Thyroid gland (tissue), 4 donors: ENCODE measurements around the gene SLC25A21. TPM values are rescaled to one million over a fixed set of nuclear protein-coding genes. Genes with fewer than 3 reads are reported as not detected.

ENCODE experiments used
- DNase-seq, 2 donors: peaks; one replicate each; pipeline ENCODE4 v3.0.0-alpha.2; 2019
- H3K27ac ChIP-seq, 3 donors: fragments of 200-600 bp; sonication (generic); 1 replicate in 2 of 3; 2 replicates in 1 of 3; pipeline ENCODE4 v1.5.1; 2016 to 2019; ENCODE audit warnings: mild to moderate bottlenecking in 1 of 3, moderate library complexity in 1 of 3
- H3K27me3 ChIP-seq: fragments of 200-600 bp; sonication (generic); one replicate; pipeline ENCODE4 v1.5.1; 2019
- H3K36me3 ChIP-seq, 2 donors: fragments of 200-600 bp; sonication (generic); one replicate each; pipeline ENCODE4 v1.5.1; 2016 to 2019
- H3K4me1 ChIP-seq, 2 donors: fragments of 200-600 bp; sonication (generic); one replicate each; pipeline ENCODE4 v1.5.1; 2017 to 2019
- H3K4me3 ChIP-seq, 3 donors: fragments of 200-600 bp; sonication (generic); replicated peaks in 1 of 3; 1 replicate in 2 of 3; 2 replicates in 1 of 3; pipeline ENCODE4 v1.5.1; 2016; ENCODE audit warnings: mild to moderate bottlenecking in 1 of 3
- H3K9me3 ChIP-seq: fragments of 200-600 bp; sonication (generic); one replicate; pipeline ENCODE4 v1.5.1; 2017
- POLR2A ChIP-seq, 2 donors: fragments of 450-650 bp; IDR thresholded peaks; one replicate each; pipeline ENCODE4 v1.6.1; 2017; ENCODE audit warnings: antibody characterized with exemption in 2 of 2, mild to moderate bottlenecking in 2 of 2, moderate library complexity in 1 of 2
- WGBS, 2 donors: methylation state at CpG; one replicate each; pipeline ENCODE4 v1.1.5; 2017; 5-methylcytosine and 5-hydroxymethylcytosine counted together
- intact Hi-C: fragments of 100-400 bp; cut with DNase I; formaldehyde crosslinking; loops from one replicate; pipeline ENCODE4 v1.15.1; 2023
- total RNA-seq, 4 donors: library from RNA; depleted of rRNA; stranded (reverse); fragments of >200 nt; gene quantifications; one replicate each; pipeline ENCODE4 v1.2.3, GENCODE V29; 2016
- TF ChIP-seq, protein P1 (sequence below), 6 experiments: fragments of 200-600 bp in 3 of 6; fragments of 450-650 bp in 3 of 6; sonication (generic) in 3 of 6; IDR thresholded peaks; one replicate each; pipeline ENCODE4 v1.5.1; 2016 to 2019; ENCODE audit warnings: antibody characterized with exemption in 6 of 6, mild to moderate bottlenecking in 2 of 6, inconsistent platforms in 1 of 6, moderate library complexity in 1 of 6

SLC25A21 gene
- total RNA-seq, 4 donors from 2014 or later = 0.29 to 1.4 (median 0.60) TPM

DNA sequence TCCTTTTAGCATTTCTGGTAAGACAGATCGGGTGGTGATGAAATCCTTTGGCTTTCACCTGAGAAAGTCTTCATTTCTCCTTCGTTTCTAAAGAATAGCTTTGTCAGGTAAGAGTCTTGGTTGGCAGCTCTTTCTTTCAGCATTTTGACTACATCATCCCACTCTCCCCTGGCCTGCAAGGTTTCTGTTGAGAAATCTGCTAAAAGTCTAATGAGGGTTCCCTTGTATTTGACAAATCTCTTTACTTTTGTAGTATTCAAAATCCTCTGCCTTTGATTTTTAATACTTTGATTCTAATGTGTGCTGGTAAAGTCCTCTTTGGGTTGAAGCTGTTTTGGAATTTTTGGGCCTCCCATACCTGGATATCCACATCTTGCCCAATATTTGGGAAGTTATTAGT lies 390.5 kb downstream of the SLC25A21 start:
- WGBS, 2 donors = 92 to 93% methylated on average over 2 of the region's 2 CpGs
- Histone ChIP-seq H3K9me3 (no peaks in the 10 kb centered on the region), H3K4me3 (no peak overlapping the region), H3K4me1 (no peaks in the 10 kb centered on the region), H3K27ac (no peak overlapping the region), H3K36me3 (no peaks in the 10 kb centered on the region), H3K27me3 (no peaks in the 10 kb centered on the region)
- TF ChIP-seq POLR2A (IDR thresholded peaks at IDR 0.05) = no peak
- TF ChIP-seq, protein P1, sequence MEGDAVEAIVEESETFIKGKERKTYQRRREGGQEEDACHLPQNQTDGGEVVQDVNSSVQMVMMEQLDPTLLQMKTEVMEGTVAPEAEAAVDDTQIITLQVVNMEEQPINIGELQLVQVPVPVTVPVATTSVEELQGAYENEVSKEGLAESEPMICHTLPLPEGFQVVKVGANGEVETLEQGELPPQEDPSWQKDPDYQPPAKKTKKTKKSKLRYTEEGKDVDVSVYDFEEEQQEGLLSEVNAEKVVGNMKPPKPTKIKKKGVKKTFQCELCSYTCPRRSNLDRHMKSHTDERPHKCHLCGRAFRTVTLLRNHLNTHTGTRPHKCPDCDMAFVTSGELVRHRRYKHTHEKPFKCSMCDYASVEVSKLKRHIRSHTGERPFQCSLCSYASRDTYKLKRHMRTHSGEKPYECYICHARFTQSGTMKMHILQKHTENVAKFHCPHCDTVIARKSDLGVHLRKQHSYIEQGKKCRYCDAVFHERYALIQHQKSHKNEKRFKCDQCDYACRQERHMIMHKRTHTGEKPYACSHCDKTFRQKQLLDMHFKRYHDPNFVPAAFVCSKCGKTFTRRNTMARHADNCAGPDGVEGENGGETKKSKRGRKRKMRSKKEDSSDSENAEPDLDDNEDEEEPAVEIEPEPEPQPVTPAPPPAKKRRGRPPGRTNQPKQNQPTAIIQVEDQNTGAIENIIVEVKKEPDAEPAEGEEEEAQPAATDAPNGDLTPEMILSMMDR (IDR thresholded peaks at IDR 0.05) = no peak
- no peak for DNase-seq
- intact Hi-C loops = no loop called here

GRCh38 chr14:36773558-36773957 lies 398.8 kb downstream of the SLC25A21 start:
- Histone ChIP-seq H3K27ac (no peak overlapping the region), H3K36me3 (no peaks in the 10 kb centered on the region), H3K9me3 (no peaks in the 10 kb centered on the region), H3K4me3 (no peak overlapping the region), H3K27me3 (no peaks in the 10 kb centered on the region), H3K4me1 (no peaks in the 10 kb centered on the region)
- TF ChIP-seq, protein P1 (IDR thresholded peaks at IDR 0.05) = no peak
- no peak for TF ChIP-seq POLR2A (IDR thresholded peaks at IDR 0.05)
- WGBS, 2 donors = 84 to 89% methylated on average over 3 of the region's 3 CpGs
- intact Hi-C loops = no loop called here
- DNase-seq = no peak

DNA sequence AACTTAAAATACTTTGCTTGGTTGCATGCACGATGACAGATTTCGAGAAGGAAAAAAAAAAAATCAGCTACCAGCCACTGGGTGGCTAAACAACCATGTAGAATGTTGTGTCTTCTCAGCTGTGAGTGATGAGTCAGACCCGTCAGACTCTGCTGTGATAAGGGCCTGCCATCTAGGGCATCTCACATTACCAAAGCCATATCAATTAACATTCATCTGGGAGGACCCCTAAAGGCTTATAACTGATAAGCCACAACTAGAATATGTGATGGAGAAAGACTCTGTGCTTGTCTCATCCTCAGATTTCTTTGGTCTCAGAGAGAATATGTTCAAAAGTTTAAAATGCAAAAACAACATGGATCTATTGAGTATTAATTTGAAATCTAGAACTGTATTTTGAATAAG lies 399.3 kb downstream of the SLC25A21 start:
- intact Hi-C loops = no loop called here

GRCh38 chr14:36771028-36771640 lies 401.3 kb downstream of the SLC25A21 start:
- intact Hi-C loops = no loop called here
- Histone ChIP-seq H3K9me3 (no peaks in the 10 kb centered on the region), H3K27me3 (no peaks in the 10 kb centered on the region), H3K4me1 (no peaks in the 10 kb centered on the region), H3K4me3 (no peak overlapping the region), H3K27ac (no peak overlapping the region), H3K36me3 (no peaks in the 10 kb centered on the region)
- WGBS, 2 donors = 33 to 40% methylated on average over 4 of the region's 4 CpGs
- TF ChIP-seq POLR2A (IDR thresholded peaks at IDR 0.05) = no peak
- TF ChIP-seq, protein P1 (IDR thresholded peaks at IDR 0.05) = no peak
- no peak for DNase-seq

More for the DNA sequence above, 399.3 kb downstream of the SLC25A21 start:
- H3K36me3 ChIP-seq = no peaks in the 10 kb centered on the region
- H3K27ac ChIP-seq = no peak overlapping the region
- no peaks in the 10 kb centered on the region for H3K4me1 ChIP-seq
- TF ChIP-seq, protein P1 (IDR thresholded peaks at IDR 0.05) = peak in 2 of 6 experiments; percentile 22 to 40
- no peak for TF ChIP-seq POLR2A (IDR thresholded peaks at IDR 0.05)
- 18 to 19% methylated on average over 3 of the region's 3 CpGs for WGBS, 2 donors
- no peak overlapping the region for H3K4me3 ChIP-seq
- no peaks in the 10 kb centered on the region for H3K27me3 ChIP-seq
- H3K9me3 ChIP-seq = no peaks in the 10 kb centered on the region
- no peak for DNase-seq

- Histone ChIP-seq H3K9me3 (no peaks in the 10 kb centered on the region), H3K4me3 (no peak overlapping the region), H3K27ac (no peak overlapping the region), H3K4me1 (no peaks in the 10 kb centered on the region), H3K36me3 (no peaks in the 10 kb centered on the region), H3K27me3 (no peaks in the 10 kb centered on the region)
- WGBS, 2 donors = 79 to 89% methylated on average over 4 of the region's 4 CpGs
- intact Hi-C loops = no loop called here
- DNase-seq = no peak
- TF ChIP-seq POLR2A (IDR thresholded peaks at IDR 0.05) = no peak
- TF ChIP-seq, protein P1 (IDR thresholded peaks at IDR 0.05) = no peak
Observed at GRCh38 chr14:36768638-36769337, 403.6 kb downstream of the SLC25A21 start.
